ENCODE results near the gene KIF11. TPM values are rescaled to one million over a fixed set of nuclear protein-coding genes. Genes with fewer than 3 reads are reported as not detected.
"Not testable (repeated sequence)": the region's sequence is repeated elsewhere in the genome, so short reads cannot be mapped to it uniquely, and the experiment has no call there.

Gene KIF11
- polyA plus RNA-seq, 1 donor from 2014 or later, result 0.47 TPM

GRCh38 chr10:92574548-92575261 lies 18.2 kb upstream of the KIF11 start:
- Histone ChIP-seq H2AFZ (ENCODE audit: low read depth, low read length) (peak overlapping the region; percentile 98), H3K36me3 (ENCODE audit: insufficient read depth, low read length) (no peaks in the 10 kb centered on the region), H3K9me3 (ENCODE audit: low read length) (no peaks in the 10 kb centered on the region), H3K4me3 (ENCODE audit: low read length) (peak overlapping the region; percentile 98), H3K27me3 (ENCODE audit: insufficient read depth, low read depth, low read length) (no peaks in the 10 kb centered on the region), H3K9me2 (ENCODE audit: insufficient read depth, low read length) (no peaks in the 10 kb centered on the region), H3K27ac (ENCODE audit: low read length) (peak overlapping the region; percentile 88), H3K79me2 (replicated peaks; ENCODE audit: insufficient read depth, low read length) (peaks cover 6% of the 10 kb centered on the region), H3K4me2 (ENCODE audit: low read length) (peak overlapping the region; percentile 88), H3F3A (ENCODE audit: insufficient read depth, low read length, poor library complexity, severe bottlenecking) (peaks cover 3% of the 10 kb centered on the region), H3K9ac (ENCODE audit: low read length) (peak overlapping the region; percentile 91), H4K20me1 (ENCODE audit: insufficient read depth) (no peaks in the 10 kb centered on the region)
- TF ChIP-seq RAD21 (conservative IDR thresholded peaks at IDR 0.05) (no peak), POLR2AphosphoS5 (IDR thresholded peaks at IDR 0.05) (no peak), EP300 (conservative IDR thresholded peaks at IDR 0.05; ENCODE audit: poor library complexity, severe bottlenecking) (no peak), CTCF (IDR thresholded peaks at IDR 0.05; ENCODE audit: poor library complexity, severe bottlenecking) (peak; percentile 24)

- H3F3A ChIP-seq (ENCODE audit: insufficient read depth, low read length, poor library complexity, severe bottlenecking), result peaks cover 3% of the 10 kb centered on the region
- no peaks in the 10 kb centered on the region for H3K9me3 ChIP-seq (ENCODE audit: low read length)
- H3K27ac ChIP-seq (ENCODE audit: low read length), result no peak overlapping the region
- H3K9ac ChIP-seq (ENCODE audit: low read length), result no peak overlapping the region
- H3K79me2 ChIP-seq (replicated peaks; ENCODE audit: insufficient read depth, low read length), result peaks cover 6% of the 10 kb centered on the region
- no peaks in the 10 kb centered on the region for H3K27me3 ChIP-seq (ENCODE audit: insufficient read depth, low read depth, low read length)
- no peaks in the 10 kb centered on the region for H4K20me1 ChIP-seq (ENCODE audit: insufficient read depth)
- no peak overlapping the region for H3K4me2 ChIP-seq (ENCODE audit: low read length)
- no peaks in the 10 kb centered on the region for H3K9me2 ChIP-seq (ENCODE audit: insufficient read depth, low read length)
- no peak overlapping the region for H3K4me3 ChIP-seq (ENCODE audit: low read length)
- H2AFZ ChIP-seq (ENCODE audit: low read depth, low read length), result no peak overlapping the region
- no peak for TF ChIP-seq RAD21 (conservative IDR thresholded peaks at IDR 0.05)
- no peak for TF ChIP-seq EP300 (conservative IDR thresholded peaks at IDR 0.05; ENCODE audit: poor library complexity, severe bottlenecking)
- TF ChIP-seq SMC3 (conservative IDR thresholded peaks at IDR 0.05; ENCODE audit: poor library complexity), result no peak
- no peak for TF ChIP-seq EZH2 (IDR thresholded peaks at IDR 0.05; ENCODE audit: borderline replicate concordance, insufficient read depth, low read length, poor library complexity, severe bottlenecking)
- no peak for TF ChIP-seq REST (IDR thresholded peaks at IDR 0.05; ENCODE audit: borderline replicate concordance)
- TF ChIP-seq CTCF (IDR thresholded peaks at IDR 0.05; ENCODE audit: poor library complexity, severe bottlenecking), result no peak
- no peak for TF ChIP-seq MXI1 (conservative IDR thresholded peaks at IDR 0.05; ENCODE audit: poor library complexity, severe bottlenecking)
- TF ChIP-seq POLR2AphosphoS5 (IDR thresholded peaks at IDR 0.05), result no peak
- no peak for TF ChIP-seq TAF1 (IDR thresholded peaks at IDR 0.05; ENCODE audit: low read depth)
- no peaks in the 10 kb centered on the region for H3K36me3 ChIP-seq (ENCODE audit: insufficient read depth, low read length)
These were observed 17.0 kb upstream of the KIF11 start for GRCh38 chr10:92575961-92576360.

- H3K9ac ChIP-seq (ENCODE audit: low read length); H3K9me2 ChIP-seq (ENCODE audit: insufficient read depth, low read length); H3K27me3 ChIP-seq (ENCODE audit: insufficient read depth, low read depth, low read length); H3K9me3 ChIP-seq (ENCODE audit: low read length); H3K36me3 ChIP-seq (ENCODE audit: insufficient read depth, low read length); H3K27ac ChIP-seq (ENCODE audit: low read length); H4K20me1 ChIP-seq (ENCODE audit: insufficient read depth); H3K4me2 ChIP-seq (ENCODE audit: low read length); H3K4me3 ChIP-seq (ENCODE audit: low read length); H2AFZ ChIP-seq (ENCODE audit: low read depth, low read length); H3F3A ChIP-seq (ENCODE audit: insufficient read depth, low read length, poor library complexity, severe bottlenecking); H3K79me2 ChIP-seq (replicated peaks; ENCODE audit: insufficient read depth, low read length): not testable (repeated sequence)
These were observed 10.6 kb upstream of the KIF11 start for GRCh38 chr10:92582347-92582746.

Measured in neural cell (in vitro differentiated cells).